Mesothelial cell of epicardium (in vitro differentiated cells): ENCODE results near the gene FGD3. TPM values are rescaled to one million over a fixed set of nuclear protein-coding genes. Genes with fewer than 3 reads are reported as not detected.

Source experiments
- DNase-seq, 2 experiments: peaks; one replicate each; pipeline ENCODE4 v3.0.0; 2021; ENCODE audit warnings: low spot score in 2 of 2; ENCODE audit not compliant: unreplicated experiment in 2 of 2
- H3K27ac Mint-ChIP-seq: 2 replicates; pipeline ENCODE4 v1.8.0; 2021; ENCODE audit warnings: mixed read lengths
- H3K27me3 Mint-ChIP-seq: 2 replicates; pipeline ENCODE4 v1.8.0; 2021; ENCODE audit warnings: low read depth, mixed read lengths
- H3K36me3 Mint-ChIP-seq: 2 replicates; pipeline ENCODE4 v1.8.0; 2021; ENCODE audit warnings: mixed read lengths
- H3K4me1 Mint-ChIP-seq: 2 replicates; pipeline ENCODE4 v1.8.0; 2021; ENCODE audit warnings: mixed read lengths
- H3K4me3 Mint-ChIP-seq: 2 replicates; pipeline ENCODE4 v1.8.0; 2021; ENCODE audit warnings: mild to moderate bottlenecking, moderate library complexity, mixed read lengths
- H3K9me3 Mint-ChIP-seq: 2 replicates; pipeline ENCODE4 v1.8.0; 2021; ENCODE audit warnings: mixed read lengths
- CTCF ChIP-seq: fragments of 200-600 bp; sonication (generic); IDR thresholded peaks from one replicate; pipeline ENCODE4 v1.5.0; 2021; ENCODE audit warnings: antibody characterized with exemption; ENCODE audit not compliant: unreplicated experiment
- total RNA-seq: library from RNA; stranded (reverse); gene quantifications from 3 replicates; pipeline ENCODE4 v1.2.1, GENCODE V29; 2021

The FGD3 gene
- total RNA-seq, 1 donor from 2014 or later = 36.3 TPM

- Mint-ChIP-seq H3K4me1 (peaks cover 22% of the 10 kb centered on the region), H3K4me3 (no peak overlapping the region), H3K27ac (no peak overlapping the region), H3K9me3 (no peaks in the 10 kb centered on the region), H3K36me3 (no peaks in the 10 kb centered on the region), H3K27me3 (no peaks in the 10 kb centered on the region)
- no peak for TF ChIP-seq CTCF
- DNase-seq = no peak
Observed at GRCh38 chr9:92950359-92950955, 3.1 kb downstream of the FGD3 start.

DNA sequence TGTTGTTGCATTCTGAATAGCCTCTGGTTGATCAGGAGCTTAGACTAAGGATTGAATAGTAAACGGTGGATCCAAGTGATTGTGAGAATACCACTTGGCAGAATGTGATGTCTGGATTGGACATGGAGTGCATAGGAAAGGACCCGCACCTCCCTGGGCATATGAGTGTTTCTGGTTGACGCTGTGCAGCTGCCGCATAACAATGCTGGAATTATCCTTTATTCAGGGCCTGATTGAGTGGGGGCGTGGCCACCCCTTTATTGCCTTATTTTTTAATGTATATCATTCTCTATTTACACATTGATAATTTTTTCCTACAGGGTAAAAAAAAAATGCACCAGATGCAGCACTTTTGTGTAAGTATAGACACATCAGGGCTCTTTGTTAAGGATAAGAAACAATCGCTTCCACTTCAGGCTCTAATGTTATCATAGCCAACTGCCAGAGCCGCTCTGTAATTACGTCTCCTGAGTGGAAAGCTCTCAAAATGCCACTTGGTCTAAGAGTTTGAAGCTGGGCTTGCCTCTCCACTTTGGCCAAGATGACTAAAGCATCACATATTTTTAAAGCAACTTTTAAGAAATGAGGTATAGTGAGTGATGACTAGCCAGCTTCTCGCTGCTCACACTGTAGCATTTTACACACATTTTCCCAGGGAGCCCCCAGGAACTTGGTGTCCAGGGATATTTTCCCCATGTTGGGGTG lies 5.7 kb downstream of the FGD3 start:
- Mint-ChIP-seq H3K4me1 (peaks cover 20% of the 10 kb centered on the region), H3K9me3 (no peaks in the 10 kb centered on the region), H3K4me3 (no peak overlapping the region), H3K36me3 (no peaks in the 10 kb centered on the region), H3K27me3 (no peaks in the 10 kb centered on the region), H3K27ac (no peak overlapping the region)
- no peak for DNase-seq
- no peak for TF ChIP-seq CTCF

DNA sequence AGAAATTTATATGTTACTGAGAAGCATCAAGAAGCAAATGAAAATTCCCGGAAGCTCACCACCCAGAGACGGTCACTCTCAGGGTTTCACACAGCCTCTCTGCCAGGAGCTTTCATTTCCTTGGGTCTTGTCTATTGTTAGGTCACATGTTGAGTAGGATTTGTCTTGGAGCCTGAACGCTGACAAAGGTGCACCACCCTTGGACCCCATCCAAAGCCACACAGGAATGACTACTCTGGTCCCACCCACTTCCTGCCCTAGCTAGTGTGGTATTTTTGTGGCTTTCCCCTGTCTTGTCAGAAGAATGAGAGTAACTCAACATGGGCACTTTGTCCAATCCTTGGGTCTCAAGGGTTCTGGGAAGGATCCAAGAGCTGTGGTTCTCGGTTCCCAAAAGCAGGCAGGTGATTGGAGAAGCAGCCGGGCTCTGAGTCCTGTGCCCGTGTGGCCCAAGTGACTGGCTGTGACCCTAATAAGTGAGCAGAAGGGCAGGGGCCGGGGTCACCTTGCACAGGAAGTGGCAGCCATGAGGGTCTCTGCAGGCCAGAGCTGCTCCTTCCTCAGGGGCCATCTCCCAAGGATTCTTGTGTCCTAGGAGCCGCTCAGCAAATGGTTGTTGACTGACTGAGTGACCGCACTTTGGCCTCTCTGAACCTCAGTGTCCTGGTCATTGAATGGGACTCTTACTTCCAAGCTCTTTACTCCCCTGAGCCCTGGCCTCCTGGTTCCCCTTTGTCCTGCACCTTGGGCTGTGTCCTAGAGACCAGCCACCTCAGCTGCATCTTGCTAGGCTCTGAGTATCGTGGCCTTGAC lies 6.9 kb downstream of the FGD3 start:
- Mint-ChIP-seq H3K4me1 (peaks cover 22% of the 10 kb centered on the region), H3K27me3 (no peaks in the 10 kb centered on the region), H3K4me3 (no peak overlapping the region), H3K9me3 (no peaks in the 10 kb centered on the region), H3K27ac (no peak overlapping the region), H3K36me3 (no peaks in the 10 kb centered on the region)
- DNase-seq = no peak
- no peak for TF ChIP-seq CTCF

GRCh38 chr9:92954886-92955285 lies 7.6 kb downstream of the FGD3 start:
- no peak overlapping the region for H3K27ac Mint-ChIP-seq
- no peak for DNase-seq
- H3K27me3 Mint-ChIP-seq = no peaks in the 10 kb centered on the region
- no peaks in the 10 kb centered on the region for H3K36me3 Mint-ChIP-seq
- no peak overlapping the region for H3K4me3 Mint-ChIP-seq
- TF ChIP-seq CTCF = no peak
- no peaks in the 10 kb centered on the region for H3K9me3 Mint-ChIP-seq
- peaks cover 22% of the 10 kb centered on the region for H3K4me1 Mint-ChIP-seq

GRCh38 chr9:92960561-92961290 lies 13.4 kb downstream of the FGD3 start:
- H3K36me3 Mint-ChIP-seq = no peaks in the 10 kb centered on the region
- H3K27me3 Mint-ChIP-seq = no peaks in the 10 kb centered on the region
- peaks cover 5% of the 10 kb centered on the region for H3K9me3 Mint-ChIP-seq
- no peak for DNase-seq
- H3K27ac Mint-ChIP-seq = no peak overlapping the region
- H3K4me1 Mint-ChIP-seq = peaks cover 15% of the 10 kb centered on the region
- no peak overlapping the region for H3K4me3 Mint-ChIP-seq
- TF ChIP-seq CTCF = no peak
